Right cardiac atrium (tissue), 5 donors: ENCODE data around the gene PPP1R2B. TPM values are rescaled to one million over a fixed set of nuclear protein-coding genes. Genes with fewer than 3 reads are reported as not detected.
"Not testable (repeated sequence)": the region's sequence is repeated elsewhere in the genome, so short reads cannot be mapped to it uniquely, and the experiment has no call there.

Source experiments
- ATAC-seq, 2 donors: fragments of 200-7000 bp; cut with Tn5 transposase; one replicate each; pipeline versions ENCODE4 v1.8.0 to v1.9.1; 2020; ENCODE audit warnings: moderate library complexity in 2 of 2, mild to moderate bottlenecking in 1 of 2
- DNase-seq, 3 donors: peaks; one replicate each; pipeline ENCODE4 v3.0.0-alpha.2; 2020
- H3K27ac ChIP-seq: one replicate; pipeline ENCODE4 v1.5.1; 2013; ENCODE audit warnings: mild to moderate bottlenecking, low read length, control low read depth, moderate library complexity
- H3K27me3 ChIP-seq: one replicate; pipeline ENCODE4 v1.6.1; 2013; ENCODE audit not compliant: control insufficient read depth, insufficient read depth
- H3K4me1 ChIP-seq: one replicate; pipeline ENCODE4 v1.6.1; 2013; ENCODE audit warnings: low read length; ENCODE audit not compliant: control insufficient read depth, insufficient read depth
- H3K4me3 ChIP-seq: one replicate; pipeline ENCODE4 v1.5.1; 2013; ENCODE audit warnings: low read length, control low read depth
- H3K9me3 ChIP-seq: one replicate; pipeline ENCODE4 v1.6.1; 2013; ENCODE audit warnings: low read length; ENCODE audit not compliant: control insufficient read depth
- WGBS: extraction: QIAGEN DNeasy Blood & Tissue Kit; methylation state at CpG from one replicate; pipeline ENCODE4 v1.1.7; 2013; 5-methylcytosine and 5-hydroxymethylcytosine counted together
- intact Hi-C, 4 donors: fragments of 100-400 bp; cut with DNase I; formaldehyde crosslinking; loops; one replicate each; pipeline versions ENCODE4 v1.11.0 to v1.14.0; 2022 to 2023
- polyA plus RNA-seq: library from polyadenylated mRNA; stranded (reverse); fragments of 200-250 nt; gene quantifications from one replicate; pipeline ENCODE4 v1.2.3, GENCODE V29; 2013
- total RNA-seq, 4 donors: library from RNA; stranded (reverse); fragmentation: NEBNext Ultra II Directional; extraction: Animal tissue kit (Norgen Biotek cat#: 25700); gene quantifications; one replicate each; pipeline ENCODE4 v1.2.1, GENCODE V29; 2021
- donor health status: healthy with polysubstance abuse.
- donor health status: DM: no; HTN: yes; CAD: no.
- donor health status: DM: no; HTN: no; CAD: no.
- donor health status: DM: no; HTN: yes; CAD: no; lungs with severe emphysema.
- donor health status: DM: yes; HTN: yes; CAD: no.

The PPP1R2B gene
- total and polyA plus RNA-seq, 5 donors = not detected

DNA sequence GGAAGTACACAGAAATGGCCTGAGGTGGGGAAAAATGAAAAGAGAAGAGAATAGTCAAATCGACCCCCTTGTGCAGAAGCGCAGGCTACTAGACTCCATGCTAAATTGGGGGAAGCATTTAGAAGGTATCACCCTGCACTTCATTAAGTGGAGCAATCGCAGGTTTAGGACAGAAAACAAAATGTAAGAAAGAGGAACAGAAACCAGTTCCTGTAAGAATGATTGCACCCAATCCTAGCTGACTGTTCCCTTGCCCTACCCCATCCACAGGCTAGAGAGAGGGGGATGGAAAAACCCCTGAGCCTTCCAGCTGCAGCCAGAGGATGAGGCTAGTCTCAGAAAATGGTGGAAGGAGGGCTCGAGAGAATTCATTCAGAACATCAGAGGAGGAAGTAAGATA, 23.9 kb upstream of the PPP1R2B start:
- 81% methylated on average over 4 of the region's 4 CpGs for WGBS
- intact Hi-C loops = loop anchor here in 2 of 4 donors (5.0 to 10.0 kb wide), 2 partner anchors 871 to 884 kb away; no protein-coding TSS in a partner anchor
- no peak overlapping the region for H3K27ac ChIP-seq

DNA sequence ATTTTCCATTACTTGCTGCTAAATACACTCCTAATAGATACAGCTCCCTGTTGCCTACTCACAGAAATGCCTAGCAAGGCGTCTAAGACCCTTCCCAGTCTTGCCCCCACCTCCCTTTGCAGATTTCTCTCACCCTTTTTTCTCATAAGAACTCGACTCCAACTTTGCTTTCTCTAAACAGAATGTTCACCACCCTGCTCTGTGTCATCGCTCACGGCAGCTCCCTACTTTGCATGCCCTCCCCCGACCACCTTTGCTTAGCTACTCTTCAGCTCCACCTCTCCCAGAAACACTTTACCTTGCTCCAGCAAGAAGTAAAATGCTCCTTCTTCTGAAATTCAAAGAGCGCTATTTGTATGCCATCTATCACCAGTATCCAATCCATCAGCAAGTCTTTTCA, 15.2 kb upstream of the PPP1R2B start:
- H3K9me3 ChIP-seq = no peaks in the 10 kb centered on the region
- H3K27me3 ChIP-seq = no peaks in the 10 kb centered on the region
- H3K4me1 ChIP-seq = peaks cover 1% of the 10 kb centered on the region
- DNase-seq = no peak
- H3K27ac ChIP-seq = no peak overlapping the region
- 76% methylated on average over 6 of the region's 6 CpGs for WGBS
- intact Hi-C loops = no loop called here
- no peak overlapping the region for H3K4me3 ChIP-seq
- no peak for ATAC-seq

More for the DNA sequence above, 23.9 kb upstream of the PPP1R2B start:
- no peak overlapping the region for H3K4me3 ChIP-seq
- ATAC-seq (no peak), DNase-seq (no peak)
- no peaks in the 10 kb centered on the region for H3K9me3 ChIP-seq
- no peaks in the 10 kb centered on the region for H3K27me3 ChIP-seq
- peaks cover 2% of the 10 kb centered on the region for H3K4me1 ChIP-seq

DNA sequence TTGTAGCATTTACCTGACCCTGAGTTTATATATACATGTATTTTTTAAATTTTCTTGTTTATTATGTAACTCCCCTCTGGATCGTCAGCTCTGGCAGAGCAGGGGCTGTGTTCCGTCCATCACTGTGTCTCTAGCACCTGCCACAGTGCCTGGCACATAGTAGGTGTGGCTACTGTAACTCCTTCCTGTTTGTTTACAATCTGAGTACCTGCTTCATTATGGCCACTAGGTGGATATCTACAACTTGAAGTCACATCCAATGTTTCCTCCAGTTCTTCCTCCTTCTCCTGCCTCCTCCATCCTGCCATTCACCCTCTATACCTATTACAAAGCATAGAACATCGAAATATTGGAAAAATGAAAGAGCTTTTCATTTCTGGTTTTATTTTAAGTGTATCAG, 14.2 kb upstream of the PPP1R2B start:
- intact Hi-C loops = no loop called here

DNA sequence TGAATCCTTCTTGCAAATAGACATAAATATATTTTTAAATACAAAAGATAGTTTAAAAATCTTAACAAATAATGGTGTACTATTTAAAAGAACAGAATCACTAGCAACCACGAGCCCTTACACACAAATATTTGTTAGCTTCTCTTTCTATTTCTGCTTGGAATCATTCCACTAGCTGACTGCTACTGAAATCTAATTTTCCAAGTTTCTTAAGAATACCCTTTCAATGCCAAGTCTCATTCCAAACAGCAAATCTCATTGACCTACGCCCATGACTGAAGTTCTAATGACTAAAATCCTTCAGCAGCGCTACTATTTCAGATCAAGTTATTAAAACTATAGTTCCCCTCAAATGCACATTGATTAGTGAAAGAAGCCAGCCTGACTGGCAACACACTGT, 13.2 kb upstream of the PPP1R2B start:
- Histone ChIP-seq H3K4me1 (peaks cover 1% of the 10 kb centered on the region), H3K4me3 (no peak overlapping the region), H3K27me3 (no peaks in the 10 kb centered on the region), H3K9me3 (no peaks in the 10 kb centered on the region), H3K27ac (no peak overlapping the region)
- no peak for DNase-seq
- intact Hi-C loops = no loop called here
- ATAC-seq = no peak
- 48% methylated on average over 3 of the region's 3 CpGs for WGBS

More for the DNA sequence above, 14.2 kb upstream of the PPP1R2B start:
- ATAC-seq (no peak), DNase-seq (peak in 1 of 3 donors; percentile 33)
- Histone ChIP-seq H3K27ac (no peak overlapping the region), H3K27me3 (no peaks in the 10 kb centered on the region), H3K9me3 (no peaks in the 10 kb centered on the region), H3K4me1 (peaks cover 1% of the 10 kb centered on the region), H3K4me3 (no peak overlapping the region)
- 85% methylated on average over 3 of the region's 3 CpGs for WGBS

DNA sequence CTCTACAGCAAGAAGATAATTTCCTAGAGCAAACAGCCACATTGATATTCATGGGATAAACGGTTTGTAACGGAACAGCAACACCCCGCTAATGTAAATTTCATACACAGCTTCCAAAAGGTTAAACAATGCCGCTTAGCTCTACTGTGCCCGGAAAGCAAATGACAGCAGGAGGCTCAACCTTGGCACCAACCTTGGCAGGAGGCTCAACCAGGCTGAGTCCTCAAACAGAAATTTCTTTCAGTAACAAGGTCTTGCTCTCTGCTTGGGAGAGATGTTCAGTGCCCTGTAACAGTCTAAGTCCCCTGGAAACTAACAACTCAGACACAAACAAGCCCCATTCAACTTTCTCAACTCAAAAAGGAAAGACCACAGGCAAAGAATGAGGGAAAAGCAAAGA, 11.1 kb upstream of the PPP1R2B start:
- no peak for DNase-seq
- Histone ChIP-seq H3K4me1 (no peaks in the 10 kb centered on the region), H3K9me3 (no peaks in the 10 kb centered on the region), H3K4me3 (no peak overlapping the region), H3K27me3 (no peaks in the 10 kb centered on the region), H3K27ac (no peak overlapping the region)
- WGBS = 77% methylated on average over 5 of the region's 5 CpGs
- intact Hi-C loops = no loop called here
- ATAC-seq = no peak

DNA sequence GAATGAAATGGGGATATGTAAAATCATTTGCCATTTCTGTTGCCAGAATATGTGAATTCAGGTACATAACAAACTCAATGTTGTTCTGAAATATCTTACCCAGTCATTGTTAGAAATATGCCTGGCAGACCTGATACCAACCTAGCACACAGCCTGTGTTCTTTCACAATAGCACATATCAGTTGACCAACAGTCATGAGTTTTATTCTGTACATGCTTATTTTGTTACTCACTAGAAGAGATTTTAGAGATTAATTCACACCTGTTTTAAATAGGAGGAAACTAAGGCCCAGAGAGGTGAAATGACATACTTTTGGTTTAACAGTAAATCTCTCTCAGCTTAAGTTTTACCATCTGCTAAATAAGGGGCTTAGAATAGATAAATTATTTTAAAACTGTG, 8.4 kb upstream of the PPP1R2B start:
- no peak overlapping the region for H3K27ac ChIP-seq
- H3K9me3 ChIP-seq = no peaks in the 10 kb centered on the region
- no peaks in the 10 kb centered on the region for H3K27me3 ChIP-seq
- H3K4me1 ChIP-seq = no peaks in the 10 kb centered on the region
- intact Hi-C loops = no loop called here
- no peak for ATAC-seq
- H3K4me3 ChIP-seq = no peak overlapping the region
- DNase-seq = no peak

DNA sequence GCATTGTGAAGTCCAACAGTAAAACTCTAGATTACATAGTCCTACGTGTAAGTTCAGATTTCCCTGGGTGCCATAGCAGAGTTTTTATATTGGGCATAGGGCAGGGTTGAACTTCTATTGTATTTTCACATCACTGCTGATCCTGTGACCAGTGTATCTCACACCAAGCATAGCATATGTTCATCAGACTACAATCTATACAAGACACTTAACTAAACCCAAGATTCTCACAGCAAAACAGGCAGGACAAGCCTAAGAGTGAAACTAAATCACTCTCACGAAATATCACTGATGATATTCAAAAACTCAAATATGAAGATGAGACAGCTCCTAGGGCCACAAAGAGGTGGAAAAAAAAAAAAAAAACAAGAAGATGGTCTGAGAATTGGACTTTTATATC, 3.2 kb upstream of the PPP1R2B start:
- intact Hi-C loops = no loop called here
- 85% methylated on average over 2 of the region's 2 CpGs for WGBS
- no peak overlapping the region for H3K27ac ChIP-seq
- no peaks in the 10 kb centered on the region for H3K9me3 ChIP-seq
- DNase-seq = no peak
- H3K4me1 ChIP-seq = no peaks in the 10 kb centered on the region
- ATAC-seq = no peak
- no peaks in the 10 kb centered on the region for H3K27me3 ChIP-seq
- no peak overlapping the region for H3K4me3 ChIP-seq

DNA sequence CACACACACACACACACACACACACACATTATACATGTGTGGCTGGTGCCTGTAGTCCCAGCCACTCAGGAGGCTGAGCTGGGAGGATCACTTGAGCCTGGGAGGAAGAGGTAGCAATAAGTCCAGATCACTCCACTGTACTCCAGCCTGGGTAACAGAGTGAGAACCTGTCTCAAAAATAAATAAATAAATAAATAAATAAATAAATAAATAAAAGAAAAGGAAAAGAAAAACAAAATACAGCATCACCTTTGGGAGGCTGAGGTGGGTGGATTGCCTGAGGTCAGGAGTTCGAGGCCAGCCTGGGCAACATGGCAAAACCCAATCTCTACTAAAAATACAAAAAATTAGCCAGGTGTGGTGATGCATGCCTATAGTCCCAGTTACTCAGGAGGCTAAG, 1.6 kb upstream of the PPP1R2B start:
- H3K4me3 ChIP-seq, H3K27me3 ChIP-seq, DNase-seq, H3K27ac ChIP-seq, intact Hi-C loops, H3K9me3 ChIP-seq, H3K4me1 ChIP-seq, ATAC-seq: not testable (repeated sequence)
- 89% methylated on average over 1 of the region's 1 CpG for WGBS

DNA sequence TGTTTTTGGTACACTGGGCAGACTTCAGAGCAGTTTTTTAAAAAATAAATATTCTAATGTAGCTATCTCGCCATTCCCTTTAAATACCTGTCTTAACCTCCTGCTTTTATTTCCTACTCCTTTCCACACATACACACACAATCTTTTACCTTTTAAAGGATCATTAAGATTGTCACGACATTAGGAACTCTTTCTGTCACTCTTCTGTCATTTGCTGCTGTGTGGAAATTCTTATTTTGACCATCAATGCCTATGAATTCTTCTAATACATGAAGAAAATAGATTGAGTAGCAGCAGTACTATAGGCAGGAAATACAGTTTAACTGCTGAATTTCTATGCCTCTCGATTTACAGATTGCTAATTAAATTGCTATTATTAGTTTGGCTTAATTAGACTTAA, 1.8 kb downstream of the PPP1R2B start:
- no peaks in the 10 kb centered on the region for H3K27me3 ChIP-seq
- H3K4me1 ChIP-seq = no peaks in the 10 kb centered on the region
- 72% methylated on average over 3 of the region's 3 CpGs for WGBS
- no peak for DNase-seq
- H3K4me3 ChIP-seq = no peak overlapping the region
- intact Hi-C loops = no loop called here
- ATAC-seq = no peak
- no peaks in the 10 kb centered on the region for H3K9me3 ChIP-seq
- H3K27ac ChIP-seq = no peak overlapping the region

DNA sequence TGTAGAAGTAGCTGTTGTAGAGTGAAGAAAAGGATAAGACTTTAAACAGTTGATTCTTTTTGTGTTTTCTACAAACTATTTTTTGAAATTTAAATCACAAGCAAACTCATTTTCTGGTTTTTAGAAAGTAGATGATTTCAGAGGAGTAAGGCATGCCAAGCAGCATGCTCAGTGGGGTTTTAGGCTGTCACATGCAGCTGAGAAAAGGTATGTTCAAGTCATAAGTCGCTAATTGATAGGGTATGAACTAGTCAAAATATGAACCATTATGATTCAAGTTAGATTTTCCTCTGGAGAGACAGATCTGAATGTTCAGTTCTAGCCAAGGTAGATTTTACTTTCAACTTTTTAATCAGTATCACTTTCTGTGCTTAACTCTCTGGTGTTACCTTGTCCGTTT, 3.0 kb downstream of the PPP1R2B start:
- 76% methylated on average over 2 of the region's 2 CpGs for WGBS
- intact Hi-C loops, H3K9me3 ChIP-seq: not testable (repeated sequence)

DNA sequence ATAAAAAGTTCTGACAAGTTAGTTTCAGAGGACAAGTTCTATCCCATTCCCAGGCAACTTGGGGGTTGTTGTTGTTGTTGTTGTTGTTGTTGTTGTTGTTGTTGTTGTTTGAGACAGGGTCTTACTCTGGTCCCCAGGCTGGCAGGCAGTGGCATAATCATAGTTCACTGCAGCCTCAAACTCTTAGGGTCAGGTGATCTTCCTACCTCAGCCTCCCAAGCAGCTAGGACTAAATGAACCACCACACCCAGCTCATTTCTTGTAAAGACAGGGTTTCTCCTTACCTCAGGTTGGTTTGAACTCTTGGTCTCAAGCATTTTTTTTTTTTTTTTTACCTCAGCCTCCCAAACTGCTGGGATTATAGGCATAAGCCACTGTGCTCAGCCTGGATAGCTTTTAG, 15.3 kb downstream of the PPP1R2B start:
- Histone ChIP-seq H3K4me3 (no peak overlapping the region), H3K4me1 (no peaks in the 10 kb centered on the region), H3K9me3 (no peaks in the 10 kb centered on the region), H3K27ac (no peak overlapping the region), H3K27me3 (no peaks in the 10 kb centered on the region)
- intact Hi-C loops = no loop called here
- DNase-seq (no peak), ATAC-seq (no peak)

More for the DNA sequence above, 3.0 kb downstream of the PPP1R2B start:
- H3K27ac ChIP-seq, H3K27me3 ChIP-seq, DNase-seq, H3K4me1 ChIP-seq, H3K4me3 ChIP-seq, ATAC-seq: not testable (repeated sequence)

DNA sequence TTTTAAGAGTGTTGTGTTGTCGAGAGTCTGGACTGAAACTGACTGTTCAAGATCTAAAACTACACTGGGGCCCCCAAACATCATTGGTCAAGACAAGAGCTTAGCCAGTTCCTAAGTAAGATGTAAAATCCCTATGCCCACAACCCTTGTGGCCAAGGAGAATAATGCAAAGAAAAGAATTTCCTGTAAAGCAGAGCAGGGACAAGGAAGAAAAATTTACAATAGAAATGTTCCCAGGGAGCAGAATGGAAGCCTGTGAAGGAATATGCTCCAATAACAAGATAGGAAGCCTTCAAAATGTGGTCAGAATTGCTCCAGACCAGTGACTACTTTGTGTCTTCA, 20.4 kb downstream of the PPP1R2B start:
- Histone ChIP-seq H3K9me3 (peaks cover 2% of the 10 kb centered on the region), H3K4me1 (no peaks in the 10 kb centered on the region), H3K27me3 (no peaks in the 10 kb centered on the region), H3K27ac (no peak overlapping the region), H3K4me3 (no peak overlapping the region)
- no peak for DNase-seq
- WGBS = 84% methylated on average over 1 of the region's 1 CpG
- intact Hi-C loops = no loop called here
- ATAC-seq = no peak
